Measurements from ENCODE around the gene HIC1.

The HIC1 gene

GRCh38 chr17:2076087-2076984, 21.4 kb downstream of the HIC1 start:
- no peak for DNase-seq (ENCODE audit: low spot score)

- no peak for DNase-seq (ENCODE audit: low spot score)
Measured at GRCh38 chr17:2077040-2077439, 22.1 kb downstream of the HIC1 start.

GRCh38 chr17:2081564-2081963, 26.7 kb downstream of the HIC1 start:
- no peak for DNase-seq (ENCODE audit: low spot score)

- no peak for DNase-seq (ENCODE audit: low spot score)
Measured at GRCh38 chr17:2082003-2082781, 27.3 kb downstream of the HIC1 start.

- DNase-seq (ENCODE audit: low spot score): peak; percentile 74
Measured at GRCh38 chr17:2083613-2084035, 28.7 kb downstream of the HIC1 start.

GRCh38 chr17:2084036-2084765, 29.3 kb downstream of the HIC1 start:
- DNase-seq (ENCODE audit: low spot score): no peak

- DNase-seq (ENCODE audit: low spot score): no peak
Measured at GRCh38 chr17:2084766-2085647, 30.1 kb downstream of the HIC1 start.

- DNase-seq (ENCODE audit: low spot score): no peak
Measured at GRCh38 chr17:2085648-2085949, 30.7 kb downstream of the HIC1 start.

- no peak for DNase-seq (ENCODE audit: low spot score)
Measured at GRCh38 chr17:2086306-2086705, 31.4 kb downstream of the HIC1 start.

- peak; percentile 69 for DNase-seq (ENCODE audit: low spot score)
Measured at GRCh38 chr17:2087597-2088211, 32.8 kb downstream of the HIC1 start.

GRCh38 chr17:2089021-2089422, 34.1 kb downstream of the HIC1 start:
- no peak for DNase-seq (ENCODE audit: low spot score)

GRCh38 chr17:2090210-2090641, 35.3 kb downstream of the HIC1 start:
- DNase-seq (ENCODE audit: low spot score): no peak

- DNase-seq (ENCODE audit: low spot score): peak; percentile 40
Measured at GRCh38 chr17:2090804-2091534, 36.1 kb downstream of the HIC1 start.

GRCh38 chr17:2092253-2092652, 37.4 kb downstream of the HIC1 start:
- no peak for DNase-seq (ENCODE audit: low spot score)

- no peak for DNase-seq (ENCODE audit: low spot score)
Measured at GRCh38 chr17:2093349-2093748, 38.4 kb downstream of the HIC1 start.

GRCh38 chr17:2094891-2095535, 40.1 kb downstream of the HIC1 start:
- peak; percentile 80 for DNase-seq (ENCODE audit: low spot score)

GRCh38 chr17:2095536-2095910, 40.6 kb downstream of the HIC1 start:
- no peak for DNase-seq (ENCODE audit: low spot score)

GRCh38 chr17:2101448-2102257, 46.8 kb downstream of the HIC1 start:
- DNase-seq (ENCODE audit: low spot score): no peak

Data from Ammon's horn (tissue), 1 donor.